H9 (cell line): ENCODE data around the gene EIF4A3. TPM values are rescaled to one million over a fixed set of nuclear protein-coding genes. Genes with fewer than 3 reads are reported as not detected.

Source experiments
- DNase-seq: peaks from one replicate; pipeline ENCODE4 v3.0.0-alpha.2; 2017
- H2AFZ ChIP-seq: one replicate; pipeline ENCODE4 v1.6.1; 2013; ENCODE audit warnings: mild to moderate bottlenecking, low read length, control low read depth, moderate library complexity
- H2AK5ac ChIP-seq: 2 replicates; pipeline ENCODE4 v1.6.1; 2013; ENCODE audit warnings: low read length, control low read depth, mixed read lengths; ENCODE audit not compliant: insufficient read length
- H2BK120ac ChIP-seq: one replicate; pipeline ENCODE4 v1.6.1; 2013; ENCODE audit warnings: low read depth, mild to moderate bottlenecking, low read length, control low read depth, inconsistent platforms; ENCODE audit not compliant: poor library complexity, severe bottlenecking
- H2BK12ac ChIP-seq: 2 replicates; pipeline ENCODE4 v1.6.1; 2013; ENCODE audit warnings: low read length, control low read depth, mixed read lengths, low read depth; ENCODE audit not compliant: insufficient read length
- H2BK15ac ChIP-seq: 2 replicates; pipeline ENCODE4 v1.6.1; 2013; ENCODE audit warnings: low read depth, low read length, control low read depth
- H2BK20ac ChIP-seq: one replicate; pipeline ENCODE4 v1.6.1; 2013; ENCODE audit warnings: low read depth, mild to moderate bottlenecking, low read length, control low read depth, inconsistent platforms; ENCODE audit not compliant: poor library complexity, severe bottlenecking
- H2BK5ac ChIP-seq: 2 replicates; pipeline ENCODE4 v1.6.1; 2013; ENCODE audit warnings: low read length, control low read depth, mixed read lengths; ENCODE audit not compliant: insufficient read length
- H3K14ac ChIP-seq: 2 replicates; pipeline ENCODE4 v1.6.1; 2013; ENCODE audit warnings: low read length, control low read depth; ENCODE audit not compliant: insufficient read depth
- H3K18ac ChIP-seq: 2 replicates; pipeline ENCODE4 v1.6.1; 2013; ENCODE audit warnings: low read depth, mild to moderate bottlenecking, mixed read lengths, low read length, control low read depth; ENCODE audit not compliant: insufficient read length
- H3K23ac ChIP-seq: 2 replicates; pipeline ENCODE4 v1.6.1; 2013; ENCODE audit warnings: low read length, control low read depth, mixed read lengths, low read depth; ENCODE audit not compliant: insufficient read length
- H3K23me2 ChIP-seq: 2 replicates; pipeline ENCODE4 v1.6.1; 2013; ENCODE audit warnings: low read depth, mild to moderate bottlenecking, mixed read lengths, low read length, control low read depth; ENCODE audit not compliant: insufficient read length, poor library complexity, severe bottlenecking
- H3K27ac ChIP-seq: 2 replicates; pipeline ENCODE4 v1.5.1; 2013; ENCODE audit warnings: low read length, control low read depth, mixed read lengths, low read depth; ENCODE audit not compliant: insufficient read length
- H3K27me3 ChIP-seq: 2 replicates; pipeline ENCODE4 v1.6.1; 2013; ENCODE audit warnings: low read length, control low read depth, inconsistent platforms; ENCODE audit not compliant: insufficient read depth
- H3K4ac ChIP-seq: 2 replicates; pipeline ENCODE4 v1.6.1; 2013; ENCODE audit warnings: low read depth, mild to moderate bottlenecking, control low read depth, inconsistent platforms, low read length, moderate library complexity
- H3K4me1 ChIP-seq: 2 replicates; pipeline ENCODE4 v1.6.1; 2013; ENCODE audit warnings: low read length, control low read depth, inconsistent platforms; ENCODE audit not compliant: insufficient read depth
- H3K4me2 ChIP-seq: 2 replicates; pipeline ENCODE4 v1.6.1; 2013; ENCODE audit warnings: low read length, control low read depth, mixed read lengths; ENCODE audit not compliant: insufficient read length, insufficient read depth
- H3K56ac ChIP-seq: 2 replicates; pipeline ENCODE4 v1.6.1; 2013; ENCODE audit warnings: low read depth, mild to moderate bottlenecking, mixed read lengths, low read length, control low read depth; ENCODE audit not compliant: insufficient read length
- H3K79me1 ChIP-seq: 2 replicates; pipeline ENCODE4 v1.6.1; 2013; ENCODE audit warnings: low read depth, mild to moderate bottlenecking, moderate library complexity, low read length, control low read depth, inconsistent platforms; ENCODE audit not compliant: insufficient read depth, poor library complexity, severe bottlenecking
- H3K79me2 ChIP-seq: 2 replicates; pipeline ENCODE4 v1.6.1; 2013; ENCODE audit warnings: low read length, control low read depth, inconsistent platforms; ENCODE audit not compliant: insufficient read depth
- H3K9ac ChIP-seq: 2 replicates; pipeline ENCODE4 v1.6.1; 2013; ENCODE audit warnings: low read length, control low read depth, mixed read lengths; ENCODE audit not compliant: insufficient read length; ENCODE audit errors: extremely low read depth
- H3K9me3 ChIP-seq: one replicate; pipeline ENCODE4 v1.6.1; 2013; ENCODE audit warnings: low read depth, low read length, inconsistent platforms; ENCODE audit not compliant: control insufficient read depth
- H3T11ph ChIP-seq: one replicate; pipeline ENCODE4 v1.6.1; 2013; ENCODE audit warnings: mild to moderate bottlenecking, low read length, control low read depth, inconsistent platforms
- H4K20me1 ChIP-seq: one replicate; pipeline ENCODE4 v1.6.1; 2013; ENCODE audit not compliant: control insufficient read depth, insufficient read length, insufficient read depth
- H4K5ac ChIP-seq: 2 replicates; pipeline ENCODE4 v1.6.1; 2013; ENCODE audit warnings: low read depth, mild to moderate bottlenecking, mixed read lengths, low read length, control low read depth; ENCODE audit not compliant: insufficient read length
- H4K8ac ChIP-seq: replicated peaks from 2 replicates; pipeline ENCODE4 v1.6.1; 2013; ENCODE audit warnings: low read length, control low read depth, mixed read lengths, low read depth; ENCODE audit not compliant: insufficient read length
- H4K91ac ChIP-seq: 2 replicates; pipeline ENCODE4 v1.6.1; 2013; ENCODE audit warnings: low read depth, mild to moderate bottlenecking, moderate library complexity, mixed read lengths, low read length, control low read depth; ENCODE audit not compliant: insufficient read length
- H3K27ac Mint-ChIP-seq, 3 experiments: 2 replicates in 2 of 3; 3 replicates in 1 of 3; pipeline ENCODE4 v1.8.0; 2020 to 2021; ENCODE audit warnings: mixed read lengths in 3 of 3, mild to moderate bottlenecking in 1 of 3, moderate library complexity in 1 of 3
- H3K27me3 Mint-ChIP-seq: 2 replicates; pipeline ENCODE4 v1.8.0; 2021; ENCODE audit warnings: low read depth, mild to moderate bottlenecking, moderate library complexity, mixed read lengths
- H3K36me3 Mint-ChIP-seq, 3 experiments: 2 replicates in 2 of 3; 3 replicates in 1 of 3; pipeline ENCODE4 v1.8.0; 2020 to 2021; ENCODE audit warnings: low read depth in 3 of 3, mixed read lengths in 3 of 3; ENCODE audit not compliant: insufficient read depth in 1 of 3
- H3K4me1 Mint-ChIP-seq, 2 experiments: 2 replicates each; pipeline ENCODE4 v1.8.0; 2020; ENCODE audit warnings: mixed read lengths in 2 of 2
- H3K4me3 Mint-ChIP-seq, 2 experiments: 2 replicates in 1 of 2; 3 replicates in 1 of 2; pipeline ENCODE4 v1.8.0; 2020 to 2021; ENCODE audit warnings: mild to moderate bottlenecking in 2 of 2, mixed read lengths in 2 of 2, moderate library complexity in 1 of 2
- H3K9me3 Mint-ChIP-seq, 2 experiments: 2 replicates in 1 of 2; 3 replicates in 1 of 2; pipeline ENCODE4 v1.8.0; 2020; ENCODE audit warnings: mild to moderate bottlenecking in 2 of 2, mixed read lengths in 2 of 2, moderate library complexity in 1 of 2
- WGBS: extraction: QIAGEN DNeasy Blood & Tissue Kit; methylation state at CpG from one replicate; pipeline ENCODE4 v1.1.7; 2013; ENCODE audit warnings: missing lambda C conversion rate, low lambda C conversion rate, mixed read lengths; ENCODE audit not compliant: insufficient read length; ENCODE audit errors: extremely low coverage; 5-methylcytosine and 5-hydroxymethylcytosine counted together
- total RNA-seq: library from RNA; stranded (reverse); gene quantifications from 2 replicates; pipeline ENCODE4 v1.2.1, GENCODE V29; 2021
- TF ChIP-seq, protein P1 (sequence below): fragments of 200-600 bp; sonication (generic); conservative IDR thresholded peaks from 3 replicates; pipeline ENCODE4 v1.8.0; 2021; ENCODE audit warnings: antibody characterized with exemption, mild to moderate bottlenecking

Gene EIF4A3
- total RNA-seq, 1 experiment from 2014 or later = 162 TPM

GRCh38 chr17:80119271-80119791 is 27.6 kb downstream of the EIF4A3 start:
- DNase-seq = peak; percentile 30
- WGBS = no CpG with 5 or more reads among the region's 24 CpGs
- peak overlapping the region in 1 of 3 experiments; percentile 82; a peak in 2 of 7 replicates for H3K27ac Mint-ChIP-seq

More at GRCh38 chr17:80119271-80119791, 27.6 kb downstream of the EIF4A3 start:
- Histone ChIP-seq H4K20me1 (no peaks in the 10 kb centered on the region), H3K23ac (no peak overlapping the region), H4K8ac (no peak overlapping the region), H3K4me2 (no peak overlapping the region), H3T11ph (no peak overlapping the region), H2BK12ac (no peak overlapping the region), H2AFZ (no peak overlapping the region), H3K4me1 (peaks cover 3% of the 10 kb centered on the region; the same call in 1 of the 2 replicates), H3K27me3 (no peaks in the 10 kb centered on the region), H2BK120ac (no peak overlapping the region), H3K56ac (no peak overlapping the region), H3K27ac (no peak overlapping the region), H3K79me1 (no peaks in the 10 kb centered on the region), H3K79me2 (no peaks in the 10 kb centered on the region), H2BK5ac (no peak overlapping the region), H4K5ac (no peak overlapping the region), H3K4ac (no peak overlapping the region), H2BK15ac (no peak overlapping the region), H3K18ac (no peak overlapping the region), H3K9me3 (no peaks in the 10 kb centered on the region), H4K91ac (no peak overlapping the region), H3K14ac (no peak overlapping the region), H3K23me2 (no peaks in the 10 kb centered on the region), H3K9ac (no peak overlapping the region), H2BK20ac (no peak overlapping the region), H2AK5ac (no peak overlapping the region)
- Mint-ChIP-seq H3K27me3 (no peaks in the 10 kb centered on the region), H3K36me3 (peaks cover 0 to 34% (median 5%) of the 10 kb centered on the region in 3 experiments; a peak in 4 of 7 replicates), H3K9me3 (peaks cover 0 to 7% of the 10 kb centered on the region in 2 experiments; a peak in 1 of 5 replicates), H3K4me1 (peaks cover 7 to 23% of the 10 kb centered on the region in 2 experiments), H3K4me3 (no peak overlapping the region)
- TF ChIP-seq, protein P1, sequence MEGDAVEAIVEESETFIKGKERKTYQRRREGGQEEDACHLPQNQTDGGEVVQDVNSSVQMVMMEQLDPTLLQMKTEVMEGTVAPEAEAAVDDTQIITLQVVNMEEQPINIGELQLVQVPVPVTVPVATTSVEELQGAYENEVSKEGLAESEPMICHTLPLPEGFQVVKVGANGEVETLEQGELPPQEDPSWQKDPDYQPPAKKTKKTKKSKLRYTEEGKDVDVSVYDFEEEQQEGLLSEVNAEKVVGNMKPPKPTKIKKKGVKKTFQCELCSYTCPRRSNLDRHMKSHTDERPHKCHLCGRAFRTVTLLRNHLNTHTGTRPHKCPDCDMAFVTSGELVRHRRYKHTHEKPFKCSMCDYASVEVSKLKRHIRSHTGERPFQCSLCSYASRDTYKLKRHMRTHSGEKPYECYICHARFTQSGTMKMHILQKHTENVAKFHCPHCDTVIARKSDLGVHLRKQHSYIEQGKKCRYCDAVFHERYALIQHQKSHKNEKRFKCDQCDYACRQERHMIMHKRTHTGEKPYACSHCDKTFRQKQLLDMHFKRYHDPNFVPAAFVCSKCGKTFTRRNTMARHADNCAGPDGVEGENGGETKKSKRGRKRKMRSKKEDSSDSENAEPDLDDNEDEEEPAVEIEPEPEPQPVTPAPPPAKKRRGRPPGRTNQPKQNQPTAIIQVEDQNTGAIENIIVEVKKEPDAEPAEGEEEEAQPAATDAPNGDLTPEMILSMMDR = no peak
